RWPE2 (cell line): Measurements from ENCODE around the gene TST.

Source experiments
- ATAC-seq: fragments of 200-7000 bp; cut with Tn5 transposase; 3 replicates; pipeline ENCODE4 v1.9.1; 2021; ENCODE audit warnings: low read depth
- DNase-seq: peaks from one replicate; pipeline ENCODE4 v3.0.0-alpha.2; 2020; ENCODE audit warnings: low spot score
- H3K27ac ChIP-seq: fragments of 450-650 bp; 2 replicates; pipeline ENCODE4 v1.5.1; 2017; ENCODE audit warnings: mild to moderate bottlenecking; ENCODE audit not compliant: poor library complexity, severe bottlenecking
- H3K27me3 ChIP-seq: fragments of 250-450 bp; sonication (Bioruptor Pico); 2 replicates; pipeline ENCODE4 v1.5.1; 2021; ENCODE audit warnings: mild to moderate bottlenecking, moderate library complexity; ENCODE audit not compliant: insufficient read depth, poor library complexity, severe bottlenecking
- H3K36me3 ChIP-seq: fragments of 250-450 bp; sonication (Bioruptor Pico); 2 replicates; pipeline ENCODE4 v1.5.1; 2020; ENCODE audit warnings: low read depth, mild to moderate bottlenecking, moderate library complexity
- H3K4me1 ChIP-seq: fragments of 250-450 bp; sonication (Bioruptor Pico); 2 replicates; pipeline ENCODE4 v1.5.1; 2021; ENCODE audit warnings: mild to moderate bottlenecking, moderate library complexity; ENCODE audit not compliant: insufficient read depth, poor library complexity, severe bottlenecking
- H3K4me3 ChIP-seq: fragments of 250-450 bp; sonication (Bioruptor Pico); 2 replicates; pipeline ENCODE4 v1.5.1; 2021; ENCODE audit warnings: mild to moderate bottlenecking, moderate library complexity; ENCODE audit not compliant: severe bottlenecking
- H3K9me3 ChIP-seq: fragments of 250-450 bp; sonication (Bioruptor Pico); 2 replicates; pipeline ENCODE4 v1.5.1; 2021; ENCODE audit warnings: mild to moderate bottlenecking, moderate library complexity; ENCODE audit not compliant: severe bottlenecking
- CTCF ChIP-seq: fragments of 450-650 bp; IDR thresholded peaks from one replicate; pipeline ENCODE4 v1.5.1; 2017; ENCODE audit warnings: mild to moderate bottlenecking, moderate library complexity; ENCODE audit not compliant: poor library complexity, severe bottlenecking

Gene TST

DNA sequence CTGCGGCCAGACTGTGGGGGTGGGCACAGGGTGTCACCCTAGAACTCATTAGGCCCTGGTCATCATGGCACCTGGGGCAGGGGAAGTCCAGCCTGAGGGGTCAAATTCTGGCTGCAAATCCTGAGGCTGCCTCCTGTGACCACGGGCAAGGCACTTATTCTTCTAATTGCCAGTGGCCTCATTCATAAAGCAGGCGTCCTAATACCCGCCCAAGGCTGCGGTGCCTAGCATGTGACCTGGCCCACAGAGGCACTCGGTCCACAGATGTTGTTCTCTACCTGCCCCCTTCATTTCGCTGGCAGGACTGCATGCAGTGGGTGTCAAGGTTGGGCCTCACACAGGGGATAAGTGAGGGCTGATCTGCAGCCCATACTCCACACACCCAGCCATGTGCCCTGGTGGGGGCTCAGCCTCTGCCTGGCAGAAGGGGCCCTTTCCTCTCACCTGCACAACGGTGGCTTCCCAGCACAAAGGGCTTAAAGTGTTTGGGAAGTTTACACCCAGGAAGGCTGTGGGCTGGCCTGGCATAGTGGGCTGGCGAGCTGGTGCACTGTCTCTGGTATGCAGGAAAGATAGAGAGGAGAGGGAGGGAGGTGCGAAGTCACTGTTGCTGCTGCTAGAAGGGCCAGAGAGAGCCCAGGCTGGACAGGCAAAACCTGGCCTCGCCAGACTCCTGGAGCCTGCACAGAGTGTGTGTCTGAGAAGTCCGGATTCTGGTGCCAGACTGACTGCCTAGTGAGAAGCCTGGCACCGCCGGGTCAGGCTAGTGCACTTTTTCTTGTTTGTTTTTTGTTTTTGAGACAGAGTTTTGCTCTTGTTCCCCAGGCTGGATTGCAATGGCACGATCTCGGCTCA is 3.5 kb upstream of the TST start:
- TF ChIP-seq CTCF = no peak
- Histone ChIP-seq H3K36me3 (peaks cover 50% of the 10 kb centered on the region), H3K27me3 (no peaks in the 10 kb centered on the region), H3K9me3 (no peaks in the 10 kb centered on the region), H3K27ac (no peak overlapping the region), H3K4me1 (no peaks in the 10 kb centered on the region), H3K4me3 (no peak overlapping the region)
- ATAC-seq = no peak
- no peak for DNase-seq

DNA sequence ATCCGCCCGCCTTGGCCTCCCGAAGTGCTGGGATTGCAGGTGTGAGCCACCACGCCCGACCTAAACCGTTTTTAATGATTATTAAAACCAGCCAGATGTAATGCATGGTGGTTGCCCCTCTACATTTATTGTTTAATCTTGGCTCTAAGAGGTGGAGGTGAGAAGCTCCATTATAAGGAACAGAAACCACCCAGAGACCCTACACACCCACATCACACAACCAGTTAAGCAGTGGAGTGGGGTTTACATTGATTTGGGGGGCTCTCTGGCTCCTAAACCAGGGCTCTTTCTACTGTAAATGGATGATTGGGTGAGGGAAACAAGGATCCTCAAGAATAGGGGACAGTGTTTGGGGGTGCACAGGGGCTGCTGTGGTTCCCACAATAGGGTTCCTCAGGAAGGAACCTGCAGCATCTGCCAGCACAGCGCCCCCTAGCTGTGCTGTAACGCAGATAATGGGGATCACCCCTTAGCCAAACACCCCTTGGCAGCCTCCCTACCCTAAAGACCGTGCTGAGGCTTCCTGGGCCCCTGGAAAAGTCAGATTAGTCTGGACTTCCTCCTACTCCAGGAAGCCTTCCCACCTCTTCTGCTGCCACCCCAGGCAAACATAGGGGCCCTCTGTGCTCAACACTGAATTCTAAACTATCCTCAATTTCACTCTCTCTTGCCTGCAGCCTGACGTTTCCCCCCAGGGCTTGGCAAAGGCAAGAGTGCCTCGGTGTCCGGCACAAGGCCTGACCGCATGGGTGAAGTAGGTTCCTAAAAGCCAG is 2.6 kb upstream of the TST start:
- no peak overlapping the region for H3K27ac ChIP-seq
- H3K36me3 ChIP-seq = peaks cover 47% of the 10 kb centered on the region
- DNase-seq (no peak), ATAC-seq (no peak)
- H3K4me1 ChIP-seq = no peaks in the 10 kb centered on the region
- H3K4me3 ChIP-seq = no peak overlapping the region
- no peaks in the 10 kb centered on the region for H3K27me3 ChIP-seq
- H3K9me3 ChIP-seq = no peaks in the 10 kb centered on the region
- TF ChIP-seq CTCF = peak; percentile 75

GRCh38 chr22:37021041-37021440 is 1.8 kb upstream of the TST start:
- ATAC-seq = no peak
- Histone ChIP-seq H3K9me3 (no peaks in the 10 kb centered on the region), H3K4me3 (no peak overlapping the region), H3K27me3 (no peaks in the 10 kb centered on the region), H3K4me1 (no peaks in the 10 kb centered on the region), H3K27ac (peak overlapping the region; percentile 57), H3K36me3 (peaks cover 40% of the 10 kb centered on the region)
- no peak for TF ChIP-seq CTCF
- DNase-seq = no peak

DNA sequence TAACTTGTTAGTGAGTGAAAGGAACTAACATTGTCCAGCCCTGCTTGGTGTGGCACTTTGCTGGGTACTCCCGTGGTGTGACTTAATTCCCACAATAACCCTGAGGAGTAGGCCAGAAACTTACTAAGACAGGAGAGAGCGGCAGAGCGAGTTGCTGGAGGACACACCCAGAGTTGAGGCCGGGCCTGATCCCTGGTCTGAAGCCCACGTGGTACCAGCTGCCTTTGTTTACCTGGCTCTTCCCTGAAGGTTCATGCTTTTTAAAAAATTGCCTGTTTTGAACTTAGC is 889 bp upstream of the TST start:
- DNase-seq (no peak), ATAC-seq (peak; percentile 53)
- peak overlapping the region; percentile 93 for H3K4me3 ChIP-seq
- H3K27ac ChIP-seq = peak overlapping the region; percentile 57
- no peaks in the 10 kb centered on the region for H3K4me1 ChIP-seq
- H3K36me3 ChIP-seq = peaks cover 30% of the 10 kb centered on the region
- TF ChIP-seq CTCF = no peak
- H3K27me3 ChIP-seq = no peaks in the 10 kb centered on the region
- H3K9me3 ChIP-seq = no peaks in the 10 kb centered on the region

GRCh38 chr22:37018815-37019308 is 385 bp downstream of the TST start:
- Histone ChIP-seq H3K36me3 (peaks cover 22% of the 10 kb centered on the region), H3K4me1 (no peaks in the 10 kb centered on the region), H3K4me3 (peak overlapping the region; percentile 93), H3K9me3 (no peaks in the 10 kb centered on the region), H3K27me3 (no peaks in the 10 kb centered on the region), H3K27ac (peak overlapping the region; percentile 57)
- DNase-seq (no peak), ATAC-seq (peak; percentile 61)
- TF ChIP-seq CTCF = no peak
